ENCODE results near the gene XXYLT1.

The XXYLT1 gene

DNA sequence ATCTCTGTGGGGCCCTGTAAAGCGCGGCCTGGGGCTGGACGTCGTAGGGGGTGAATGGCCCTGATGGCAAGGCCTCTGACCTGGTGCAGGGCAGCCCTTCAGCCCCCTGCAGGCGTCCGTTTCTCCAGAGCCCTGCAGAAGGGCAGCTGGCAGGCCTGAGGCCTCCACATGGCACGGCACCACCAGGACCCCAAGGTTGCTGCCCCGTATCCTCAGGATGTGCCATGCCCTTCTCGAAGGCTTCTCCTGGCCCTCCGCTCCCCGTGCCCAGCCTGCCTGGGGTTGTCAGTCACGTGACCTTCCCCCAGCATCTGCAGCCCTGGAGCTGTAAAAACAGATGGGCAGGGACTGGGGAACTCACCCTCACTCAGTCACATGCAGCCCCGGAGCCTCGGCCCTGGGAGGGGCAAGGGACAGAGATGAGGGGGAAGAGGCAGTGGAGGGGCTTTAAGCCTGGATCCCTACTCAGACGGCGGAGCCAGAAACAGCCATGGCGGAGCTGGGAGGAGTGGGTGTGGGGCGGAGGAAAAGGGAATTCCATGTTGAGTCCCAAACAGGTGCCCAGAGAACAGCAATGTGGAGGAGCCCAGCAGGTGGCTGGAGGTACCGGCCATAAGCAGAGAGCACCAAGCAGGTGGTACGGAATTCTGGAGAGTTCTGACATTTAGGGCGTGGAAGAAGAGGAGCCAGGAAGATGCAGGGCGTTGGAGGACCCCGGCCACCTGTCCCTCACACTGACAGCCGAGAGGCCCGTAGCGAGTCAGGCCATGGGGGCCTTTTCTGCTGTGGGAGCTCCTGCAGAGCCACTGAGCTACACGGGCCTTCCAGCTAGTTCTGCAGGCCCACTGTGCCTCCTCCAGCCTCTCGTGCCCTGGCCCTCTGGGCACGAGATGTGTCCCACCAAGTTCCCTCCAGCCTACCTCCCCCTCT lies 193.1 kb downstream of the XXYLT1 start:
- no peak for DNase-seq (ENCODE audit: low read depth)

- no peak for DNase-seq (ENCODE audit: low read depth)
Observed at GRCh38 chr3:195076981-195077610, 193.9 kb downstream of the XXYLT1 start.

GRCh38 chr3:195075941-195076875 lies 194.8 kb downstream of the XXYLT1 start:
- no peak for DNase-seq (ENCODE audit: low read depth)

- no peak for DNase-seq (ENCODE audit: low read depth)
Observed at GRCh38 chr3:195075199-195075940, 195.6 kb downstream of the XXYLT1 start.

DNA sequence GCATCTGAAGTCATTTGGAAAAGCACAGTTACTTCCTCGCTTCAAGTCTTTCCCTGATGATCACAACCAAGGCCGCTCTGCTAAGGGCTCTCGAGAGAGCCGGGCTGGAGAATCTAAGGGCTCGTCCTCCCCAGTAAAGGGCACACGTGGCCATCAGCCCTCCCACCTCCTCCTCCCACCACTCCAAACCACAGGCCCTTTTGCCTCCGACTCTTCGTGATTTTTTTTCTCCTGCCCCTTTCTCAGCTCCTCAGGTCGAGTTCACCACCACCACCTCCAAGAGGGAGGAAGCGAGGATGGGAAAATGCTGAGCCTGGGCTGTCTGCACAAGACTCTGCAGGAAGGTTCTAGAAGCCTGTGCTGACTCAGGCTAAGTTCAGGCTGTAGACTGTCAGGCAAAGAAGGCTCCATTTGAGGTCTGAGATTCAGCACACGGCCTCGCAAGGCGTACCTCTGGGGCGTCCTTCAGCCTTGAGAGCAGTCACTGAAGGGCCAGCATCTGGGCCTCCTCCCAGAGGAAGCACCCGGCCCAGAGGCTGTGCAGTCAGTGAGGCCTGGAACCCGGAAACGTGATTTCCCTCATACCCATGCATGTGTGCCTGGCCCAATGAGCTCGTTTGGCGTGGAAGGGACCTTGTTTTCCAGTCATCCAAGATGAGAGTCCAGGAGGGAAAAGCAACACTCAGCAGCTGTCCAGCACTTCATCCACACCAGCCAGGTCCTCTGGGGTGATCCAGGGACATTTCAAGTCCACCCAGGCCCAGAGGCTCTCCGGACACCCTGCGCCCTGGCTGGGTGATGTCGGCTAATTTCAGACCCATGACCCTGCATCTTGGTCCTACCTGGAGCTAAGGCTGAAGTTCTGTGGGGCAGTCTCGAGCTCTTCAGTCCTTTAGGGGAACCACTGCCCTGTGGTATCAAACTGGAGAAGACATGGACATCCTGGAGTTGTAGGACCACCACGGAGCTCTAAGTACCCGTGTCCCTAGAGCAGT lies 196.8 kb downstream of the XXYLT1 start:
- DNase-seq (ENCODE audit: low read depth): no peak

DNA sequence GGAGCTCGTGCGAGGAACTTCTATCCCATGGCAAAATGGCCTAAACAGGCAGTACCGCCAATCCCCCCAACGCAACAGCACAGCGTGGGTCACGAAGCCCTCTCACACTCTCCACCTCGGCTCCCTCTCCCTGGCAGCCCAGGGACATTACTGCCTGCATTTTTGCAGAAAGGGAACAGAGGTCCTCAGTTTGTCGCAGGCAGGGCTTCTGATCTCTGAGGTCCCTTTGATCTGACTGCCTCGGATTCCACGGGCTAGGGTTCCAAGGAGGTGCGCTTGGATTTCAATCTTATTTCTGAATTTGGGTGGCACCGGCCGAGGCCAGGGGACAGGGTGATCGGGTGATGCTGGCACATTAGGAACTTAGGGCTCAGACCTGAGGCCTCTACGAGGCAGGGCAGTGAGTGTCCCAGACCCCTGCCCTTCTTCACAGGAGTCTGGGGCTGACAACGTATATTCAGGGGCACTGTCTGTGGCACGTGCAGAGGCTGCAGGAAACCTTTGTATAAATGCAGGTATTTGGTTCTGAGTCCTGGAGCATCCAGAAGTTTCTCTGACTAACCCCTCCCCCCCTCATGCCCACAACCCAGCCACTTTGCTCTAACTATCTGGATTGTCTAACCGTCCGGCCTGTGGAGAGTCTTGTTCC lies 197.9 kb downstream of the XXYLT1 start:
- DNase-seq (ENCODE audit: low read depth): no peak

- no peak for DNase-seq (ENCODE audit: low read depth)
Observed at GRCh38 chr3:195071916-195072820, 198.8 kb downstream of the XXYLT1 start.

- no peak for DNase-seq (ENCODE audit: low read depth)
Observed at GRCh38 chr3:195071011-195071728, 199.8 kb downstream of the XXYLT1 start.

DNA sequence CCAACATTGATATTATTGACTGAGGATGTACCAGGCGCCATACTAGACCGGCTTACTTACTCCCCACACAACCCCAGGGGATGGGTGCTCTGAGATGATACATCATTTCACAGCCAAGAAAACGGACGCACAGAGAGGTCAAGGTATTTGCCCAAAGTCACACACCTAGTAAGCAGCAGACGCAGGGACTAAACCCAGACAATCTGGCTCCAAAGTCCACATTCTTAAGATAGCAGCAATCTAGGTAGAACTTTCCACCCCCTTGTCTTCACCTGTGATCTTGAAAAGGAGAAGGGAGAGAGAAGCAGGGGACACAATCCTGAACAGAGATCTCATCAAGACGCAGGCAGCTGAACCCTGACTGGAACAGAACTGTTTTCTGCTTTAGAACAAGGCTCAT lies 200.6 kb downstream of the XXYLT1 start:
- no peak for DNase-seq (ENCODE audit: low read depth)

DNA sequence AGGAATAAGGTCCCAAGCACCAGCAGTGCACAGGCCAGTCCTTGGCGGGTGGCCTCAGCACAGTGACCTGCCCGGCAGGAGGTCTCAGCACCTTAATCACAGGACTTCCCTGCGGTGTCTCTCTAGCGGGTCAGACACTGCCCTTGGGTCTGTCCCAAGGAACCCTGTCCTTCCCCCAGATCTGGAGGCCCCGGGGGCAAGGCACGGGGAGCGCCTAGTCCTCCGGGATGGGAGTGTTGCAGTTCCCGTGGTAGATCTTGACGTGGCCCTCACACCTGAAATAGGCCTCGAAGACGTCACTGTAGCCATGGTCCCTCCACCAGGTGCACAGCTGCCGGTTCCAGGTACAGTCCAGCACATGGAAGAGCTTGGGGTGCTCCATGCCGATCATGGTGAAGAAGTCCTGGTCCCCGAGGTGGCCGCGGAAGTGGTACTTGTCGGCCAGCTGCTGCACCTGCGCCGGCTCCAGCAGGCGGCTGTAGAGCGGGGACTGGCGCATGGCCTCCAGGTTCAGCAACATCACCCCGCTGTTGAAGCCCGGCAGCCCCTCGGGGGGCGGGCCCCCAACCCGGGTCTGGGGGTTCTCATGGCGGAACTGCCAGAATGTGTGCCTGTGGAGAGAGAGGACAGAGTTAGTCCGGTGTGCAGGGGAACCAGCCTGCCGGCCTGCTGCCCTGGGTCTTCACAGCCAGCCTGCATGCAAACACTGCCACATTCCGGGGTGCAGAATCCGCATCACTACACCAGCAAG lies 201.3 kb downstream of the XXYLT1 start:
- no peak for DNase-seq (ENCODE audit: low read depth)

GRCh38 chr3:195068084-195069080 lies 202.6 kb downstream of the XXYLT1 start:
- no peak for DNase-seq (ENCODE audit: low read depth)

GRCh38 chr3:195066441-195066841 lies 204.5 kb downstream of the XXYLT1 start:
- DNase-seq (ENCODE audit: low read depth): no peak

- DNase-seq (ENCODE audit: low read depth): no peak
Observed at GRCh38 chr3:195065864-195066185, 205.1 kb downstream of the XXYLT1 start.

- no peak for DNase-seq (ENCODE audit: low read depth)
Observed at GRCh38 chr3:195065142-195065863, 205.7 kb downstream of the XXYLT1 start.

DNA sequence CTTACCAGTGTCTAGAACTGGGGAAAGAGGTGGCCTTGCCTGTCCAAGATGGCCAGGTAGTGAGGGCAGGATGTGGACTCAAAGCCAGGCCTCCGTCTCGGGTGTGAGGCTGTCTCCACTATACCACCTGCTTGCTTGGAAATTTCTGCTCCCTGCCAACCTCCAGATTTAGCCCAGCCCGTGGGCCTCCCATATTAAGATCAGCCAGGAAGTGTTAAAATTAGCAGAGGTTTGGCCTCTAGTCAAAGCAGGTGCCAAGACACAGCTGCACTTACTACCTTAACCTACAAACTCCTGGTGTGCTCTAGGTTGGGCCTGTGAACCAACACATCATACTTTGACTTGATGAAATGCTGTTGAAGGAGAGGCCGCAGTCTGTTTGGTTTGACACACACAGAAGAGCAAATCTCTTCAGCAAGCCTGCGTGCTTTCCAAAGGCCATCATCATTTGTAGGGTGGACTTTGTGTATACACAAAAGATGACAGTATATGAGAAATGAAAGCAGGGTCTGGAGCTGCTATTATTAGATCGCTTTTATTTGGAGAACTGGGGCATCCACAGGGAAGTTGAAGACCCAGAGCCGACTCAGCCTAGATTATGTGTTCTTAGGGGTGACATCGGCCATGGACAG lies 206.5 kb downstream of the XXYLT1 start:
- no peak for DNase-seq (ENCODE audit: low read depth)
